Lower leg skin (tissue), 4 donors: ENCODE data around the gene GNGT1. TPM values are rescaled to one million over a fixed set of nuclear protein-coding genes. Genes with fewer than 3 reads are reported as not detected.

Experiments
- DNase-seq, 2 donors: peaks; one replicate each; pipeline ENCODE4 v3.0.0-alpha.2; 2019; ENCODE audit warnings: low spot score in 2 of 2
- H3K4me3 ChIP-seq: fragments of 200-600 bp; sonication (generic); 2 replicates; pipeline ENCODE4 v1.5.1; 2017; ENCODE audit warnings: mild to moderate bottlenecking, low read depth; ENCODE audit not compliant: poor library complexity, severe bottlenecking
- CTCF ChIP-seq, 3 donors: fragments of 450-650 bp; IDR thresholded peaks; one replicate each; pipeline ENCODE4 v1.5.1; 2016; ENCODE audit warnings: antibody characterized with exemption in 3 of 3, mild to moderate bottlenecking in 3 of 3, moderate library complexity in 2 of 3
- POLR2A ChIP-seq, 2 donors: fragments of 450-650 bp; IDR thresholded peaks; one replicate each; pipeline ENCODE4 v1.6.1; 2016 to 2017; ENCODE audit warnings: antibody characterized with exemption in 2 of 2, mild to moderate bottlenecking in 1 of 2, moderate library complexity in 1 of 2
- WGBS, 2 donors: methylation state at CpG; one replicate each; pipeline ENCODE4 v1.1.5; 2018; 5-methylcytosine and 5-hydroxymethylcytosine counted together
- intact Hi-C: fragments of 100-400 bp; cut with DNase I; formaldehyde crosslinking; loops from one replicate; pipeline ENCODE4 v1.15.0; 2023; ENCODE audit warnings: low total_unique reads
- total RNA-seq, 4 donors: library from RNA; depleted of rRNA; stranded (reverse); fragments of >200 nt; gene quantifications; one replicate each; pipeline ENCODE4 v1.1.0, GENCODE V29; 2016

GNGT1 gene
- total RNA-seq, 4 donors from 2014 or later, result not detected

GRCh38 chr7:93931655-93932054 is 25.3 kb downstream of the GNGT1 start:
- TF ChIP-seq CTCF (IDR thresholded peaks at IDR 0.05), result no peak
- TF ChIP-seq POLR2A (IDR thresholded peaks at IDR 0.05), result no peak
- DNase-seq, result no peak
- WGBS, 2 donors, result 42 to 65% methylated on average over 3 of the region's 3 CpGs
- intact Hi-C loops, result no loop called here
- no peak overlapping the region for H3K4me3 ChIP-seq

GRCh38 chr7:93933156-93933555 is 26.8 kb downstream of the GNGT1 start:
- H3K4me3 ChIP-seq, result no peak overlapping the region
- 93 to 94% methylated on average over 3 of the region's 3 CpGs for WGBS, 2 donors
- TF ChIP-seq CTCF (IDR thresholded peaks at IDR 0.05) (no peak), POLR2A (IDR thresholded peaks at IDR 0.05) (no peak)
- intact Hi-C loops, result no loop called here
- DNase-seq, result no peak

GRCh38 chr7:93935102-93935501 is 28.7 kb downstream of the GNGT1 start:
- 61 to 63% methylated on average over 2 of the region's 2 CpGs for WGBS, 2 donors
- DNase-seq, result no peak
- intact Hi-C loops, result no loop called here
- no peak overlapping the region for H3K4me3 ChIP-seq
- no peak for TF ChIP-seq CTCF (IDR thresholded peaks at IDR 0.05)
- no peak for TF ChIP-seq POLR2A (IDR thresholded peaks at IDR 0.05)

- TF ChIP-seq CTCF (IDR thresholded peaks at IDR 0.05) (no peak), POLR2A (IDR thresholded peaks at IDR 0.05) (no peak)
- intact Hi-C loops, result no loop called here
- H3K4me3 ChIP-seq, result no peak overlapping the region
- WGBS, 2 donors, result 70 to 75% methylated on average over 1 of the region's 1 CpG
- no peak for DNase-seq
Measured at GRCh38 chr7:93937818-93938217, 31.5 kb downstream of the GNGT1 start.

- no peak for DNase-seq
- H3K4me3 ChIP-seq, result no peak overlapping the region
- TF ChIP-seq CTCF (IDR thresholded peaks at IDR 0.05) (no peak), POLR2A (IDR thresholded peaks at IDR 0.05) (no peak)
- intact Hi-C loops, result no loop called here
Measured at GRCh38 chr7:93938293-93938692, 31.9 kb downstream of the GNGT1 start.

- H3K4me3 ChIP-seq, result no peak overlapping the region
- TF ChIP-seq CTCF (IDR thresholded peaks at IDR 0.05) (no peak), POLR2A (IDR thresholded peaks at IDR 0.05) (no peak)
- intact Hi-C loops, result no loop called here
- WGBS, 2 donors, result 84 to 87% methylated on average over 2 of the region's 2 CpGs
- DNase-seq, result no peak
Measured at GRCh38 chr7:93941945-93942344, 35.6 kb downstream of the GNGT1 start.
